Endothelial cell of umbilical vein (primary cell): ENCODE results near the gene CIPC. TPM values are rescaled to one million over a fixed set of nuclear protein-coding genes. Genes with fewer than 3 reads are reported as not detected.

Experiments
- BruUV-seq: library from RNA; stranded (reverse); fragments of 400-500 nt; replicated peaks from 2 replicates; lab custom pipeline; 2021; lab: Mats Ljungman, UMichigan
- CTCF ChIA-PET: fragments of 300-600, 350-600 bp; sonication (Branson Sonifier 250); formaldehyde crosslinking; loops from one replicate; lab custom pipeline; 2021; ENCODE audit warnings: antibody characterized with exemption, inconsistent platforms; lab: Charles Lee
- POLR2A ChIA-PET: fragments of 300-600, 350-600 bp; sonication (Branson Sonifier 250); formaldehyde crosslinking; loops from one replicate; lab custom pipeline; 2021; ENCODE audit warnings: antibody characterized with exemption, inconsistent platforms; lab: Charles Lee
- DNase-seq: peaks from one replicate; pipeline ENCODE4 v3.0.0-alpha.2; 2011; ENCODE audit warnings: low read depth, low spot score
- FAIRE-seq: peaks from 2 replicates; lab custom pipeline; 2011; peaks lifted over from hg19 to GRCh38; lab: Jason Lieb, UNC
- H2AFZ ChIP-seq: 2 replicates; pipeline ENCODE4 v1.6.0; 2012; ENCODE audit warnings: low read depth, low read length, control low read depth, inconsistent platforms
- H3K27ac ChIP-seq: 2 replicates; pipeline ENCODE4 v1.5.1; 2011; ENCODE audit warnings: low read depth, mild to moderate bottlenecking, control low read depth, low read length, moderate library complexity; ENCODE audit not compliant: insufficient read depth
- H3K27me3 ChIP-seq, 2 experiments: 2 replicates each; pipeline versions ENCODE4 v1.6.0 to v1.6.1; 2011; ENCODE audit warnings: low read length in 2 of 2, mixed read lengths in 1 of 2; ENCODE audit not compliant: control insufficient read depth in 2 of 2, insufficient read depth in 2 of 2
- H3K36me3 ChIP-seq, 2 experiments: 2 replicates in 1 of 2; 3 replicates in 1 of 2; pipeline ENCODE4 v1.5.1; 2011; ENCODE audit warnings: low read length in 2 of 2, mild to moderate bottlenecking in 1 of 2, moderate library complexity in 1 of 2; ENCODE audit not compliant: control insufficient read depth in 2 of 2, insufficient read depth in 2 of 2; ENCODE audit errors: extremely low read depth in 1 of 2
- H3K4me1 ChIP-seq: 3 replicates; pipeline ENCODE4 v1.5.1; 2011; ENCODE audit warnings: mild to moderate bottlenecking, low read length; ENCODE audit not compliant: control insufficient read depth, insufficient read depth; ENCODE audit errors: extremely low read depth
- H3K4me2 ChIP-seq: 2 replicates; pipeline ENCODE4 v1.6.1; 2011; ENCODE audit warnings: low read length, control low read depth, mixed read lengths; ENCODE audit not compliant: insufficient read depth
- H3K4me3 ChIP-seq, 3 experiments: fragments of 200-600 bp in 1 of 3; sonication (generic), shearing (Covaris generic) in 1 of 3; replicated peaks in 1 of 3; 2 replicates each; pipeline ENCODE4 v1.5.1; 2011 to 2016; ENCODE audit warnings: control low read depth in 3 of 3, low read length in 3 of 3, mild to moderate bottlenecking in 2 of 3, inconsistent platforms in 1 of 3, low read depth in 1 of 3, moderate library complexity in 1 of 3; ENCODE audit not compliant: insufficient read depth in 1 of 3
- H3K79me2 ChIP-seq: 2 replicates; pipeline ENCODE4 v1.6.0; 2012; ENCODE audit warnings: low read length, inconsistent platforms; ENCODE audit not compliant: control insufficient read depth, insufficient read depth
- H3K9ac ChIP-seq: replicated peaks from 2 replicates; pipeline ENCODE3; 2011; ENCODE audit warnings: low read length, control low read depth; ENCODE audit not compliant: insufficient read depth; ENCODE audit errors: extremely low read depth
- H3K9me1 ChIP-seq: replicated peaks from 3 replicates; pipeline ENCODE4 v1.6.0; 2011; ENCODE audit warnings: mild to moderate bottlenecking, low read length; ENCODE audit not compliant: control insufficient read depth, insufficient read depth; ENCODE audit errors: extremely low read depth
- H3K9me3 ChIP-seq: replicated peaks from 2 replicates; pipeline ENCODE4 v1.5.1; 2012; ENCODE audit warnings: low read length, inconsistent platforms; ENCODE audit not compliant: control insufficient read depth, insufficient read depth
- H4K20me1 ChIP-seq: replicated peaks from 2 replicates; pipeline ENCODE3; 2011; ENCODE audit warnings: mild to moderate bottlenecking, low read length; ENCODE audit not compliant: control insufficient read depth, insufficient read depth; ENCODE audit errors: extremely low read depth
- CTCF ChIP-seq, 2 donors: IDR thresholded peaks; 1 replicate in 1 of 2; 2 replicates in 1 of 2; pipeline ENCODE4 v1.5.1; 2011; ENCODE audit warnings: low read length in 2 of 2, mild to moderate bottlenecking in 2 of 2, moderate library complexity in 2 of 2, control low read depth in 1 of 2, inconsistent platforms in 1 of 2, low read depth in 1 of 2; ENCODE audit not compliant: insufficient read depth in 1 of 2; ENCODE audit errors: extremely low read depth in 1 of 2
- EZH2 ChIP-seq: IDR thresholded peaks from 2 replicates; pipeline ENCODE4 v1.6.1; 2012; ENCODE audit warnings: borderline replicate concordance, low read depth, mild to moderate bottlenecking, moderate library complexity, low read length, inconsistent platforms; ENCODE audit not compliant: severe bottlenecking
- FOS ChIP-seq: IDR thresholded peaks from 2 replicates; pipeline ENCODE4 v1.6.1; 2011; ENCODE audit warnings: mild to moderate bottlenecking, low read length, moderate library complexity, borderline replicate concordance; ENCODE audit not compliant: insufficient read depth
- GATA2 ChIP-seq: IDR thresholded peaks from 2 replicates; pipeline ENCODE4 v1.7.0; 2011; ENCODE audit warnings: low read depth, mild to moderate bottlenecking, moderate library complexity, mixed read lengths, low read length; ENCODE audit not compliant: insufficient read length, insufficient read depth
- JUN ChIP-seq: IDR thresholded peaks from 2 replicates; pipeline ENCODE4 v1.6.1; 2011; ENCODE audit warnings: borderline replicate concordance, low read depth; ENCODE audit not compliant: insufficient read length, insufficient read depth
- MAX ChIP-seq: IDR thresholded peaks from 2 replicates; pipeline ENCODE4 v1.6.1; 2011; ENCODE audit not compliant: insufficient read depth, insufficient read length
- MYC ChIP-seq: IDR thresholded peaks from one replicate; pipeline ENCODE4 v1.6.1; 2011; ENCODE audit warnings: mild to moderate bottlenecking, low read depth, low read length
- POLR2A ChIP-seq: IDR thresholded peaks from 2 replicates; pipeline ENCODE4 v1.6.1; 2012; ENCODE audit warnings: low read depth, mild to moderate bottlenecking, control low read depth, low read length
- POLR2AphosphoS5 ChIP-seq: IDR thresholded peaks from 2 replicates; pipeline ENCODE4 v1.6.1; 2012; ENCODE audit warnings: low read depth, mild to moderate bottlenecking, control low read depth, low read length, moderate library complexity; ENCODE audit not compliant: insufficient read depth
- dilution Hi-C: fragments of 300-500 bp; cut with MboI; formaldehyde crosslinking; loops from one replicate; pipeline ENCODE4 v1.15.0; 2019; ENCODE audit warnings: low sequenced_read_pairs; ENCODE audit not compliant: extremely low pct_ligation_motif_present
- intact Hi-C: fragments of 100-400 bp; cut with micrococcal nuclease; formaldehyde crosslinking; loops from one replicate; pipeline ENCODE4 v1.10.0; 2022
- polyA plus RNA-seq, 4 experiments: library from polyadenylated mRNA; depleted of rRNA in 3 of 4; stranded (reverse) in 3 of 4; unstranded in 1 of 4; fragments of >200 nt; gene quantifications; 2 replicates each; pipeline versions ENCODE4 v1.2.1 to v1.2.3, GENCODE V29; 2011 to 2012; ENCODE audit warnings: missing spikeins in 1 of 4
- total RNA-seq: library from RNA; stranded (reverse); gene quantifications from 2 replicates; pipeline ENCODE4 v1.2.3, GENCODE V29; 2021

Gene CIPC
- total and polyA plus RNA-seq, 2 donors (not counting 3 experiments of a cell fraction or from before 2014, with no cell fraction given) = 8.8 to 17.4 TPM

GRCh38 chr14:77086017-77086727 is 11.9 kb upstream of the CIPC start:
- H4K20me1 ChIP-seq = no peaks in the 10 kb centered on the region
- intact Hi-C loops = no loop called here
- no peak for FAIRE-seq
- dilution Hi-C loops = loop anchor here (25.0 kb wide), 1 partner anchor 199 kb away; no protein-coding TSS in a partner anchor
- no TSS peak for BruUV-seq
- H3K36me3 ChIP-seq = no peaks in the 10 kb centered on the region
- H3K4me2 ChIP-seq = no peak overlapping the region
- H3K27ac ChIP-seq = no peak overlapping the region
- H3K9me3 ChIP-seq = no peaks in the 10 kb centered on the region
- H2AFZ ChIP-seq = no peak overlapping the region
- no peak overlapping the region for H3K9ac ChIP-seq
- H3K4me3 ChIP-seq = no peak overlapping the region
- no peaks in the 10 kb centered on the region for H3K79me2 ChIP-seq
- no peak for TF ChIP-seq POLR2AphosphoS5
- no peak for TF ChIP-seq MAX
- no peak for TF ChIP-seq CTCF (IDR thresholded peaks at IDR 0.05; ENCODE audit: extremely low read depth in 1 of 2, insufficient read depth in 1 of 2, low read depth in 1 of 2, low read length in 2 of 2)
- TF ChIP-seq MYC = no peak
- no peak for TF ChIP-seq EZH2
- TF ChIP-seq FOS = no peak
- no peak for TF ChIP-seq POLR2A
- TF ChIP-seq JUN = no peak
- TF ChIP-seq GATA2 = no peak
- ChIA-PET POLR2A (no interaction called here), CTCF (interaction anchor here (0.8 to 3.9 kb wide), 14 partner anchors 9 to 213 kb away, joined by 3 to 24 read pairs (median 5); no protein-coding TSS in a partner anchor)
- H3K27me3 ChIP-seq = peaks cover 13 to 24% of the 10 kb centered on the region in 2 experiments
- no peaks in the 10 kb centered on the region for H3K4me1 ChIP-seq
- DNase-seq = no peak
- H3K9me1 ChIP-seq = no peaks in the 10 kb centered on the region
